Natural killer cell treated with Interleukin-12 subunit alpha and Interleukin-12 subunit beta and Interleukin-15 and Interleukin-18, amount 100 ng/mL, for 72 hours (primary cell): ENCODE data around the gene CDC5L. TPM values are rescaled to one million over a fixed set of nuclear protein-coding genes. Genes with fewer than 3 reads are reported as not detected.

ENCODE experiments used
- ATAC-seq, 2 donors: fragments of 150-1000 bp; cut with Tn5 transposase in 1 of 2; sonication (Bioruptor Pico), chemical (Tn5 transposase) in 1 of 2; 2 replicates each; pipeline ENCODE4 v1.10.0; 2021
- DNase-seq: peaks from one replicate; pipeline ENCODE4 v3.0.0; 2022; ENCODE audit warnings: low spot score
- H3K27ac Mint-ChIP-seq, 2 donors: 1 replicate in 1 of 2; 2 replicates in 1 of 2; pipeline ENCODE4 v1.8.0; 2022; ENCODE audit warnings: mixed read lengths in 2 of 2, mild to moderate bottlenecking in 1 of 2, moderate library complexity in 1 of 2
- H3K27me3 Mint-ChIP-seq, 2 donors: 1 replicate in 1 of 2; 2 replicates in 1 of 2; pipeline ENCODE4 v1.8.0; 2022; ENCODE audit warnings: mixed read lengths in 2 of 2
- H3K36me3 Mint-ChIP-seq: one replicate; pipeline ENCODE4 v1.8.0; 2022; ENCODE audit warnings: mixed read lengths
- H3K4me1 Mint-ChIP-seq, 2 donors: 1 replicate in 1 of 2; 2 replicates in 1 of 2; pipeline ENCODE4 v1.8.0; 2022; ENCODE audit warnings: low read depth in 2 of 2, mixed read lengths in 2 of 2, mild to moderate bottlenecking in 1 of 2
- H3K4me3 Mint-ChIP-seq: one replicate; pipeline ENCODE4 v1.8.0; 2022; ENCODE audit warnings: mixed read lengths
- H3K9me3 Mint-ChIP-seq: 2 replicates; pipeline ENCODE4 v1.8.0; 2022; ENCODE audit warnings: mixed read lengths
- total RNA-seq, 2 donors: library from RNA; stranded (reverse); gene quantifications; one replicate each; pipeline ENCODE4 v1.2.3, GENCODE V29; 2022

CDC5L gene
- total RNA-seq, 2 donors from 2014 or later: 21.6 to 22.6 TPM

GRCh38 chr6:44487002-44487401 lies 99.5 kb downstream of the CDC5L start:
- Mint-ChIP-seq H3K27me3 (peaks cover 18 to 38% of the 10 kb centered on the region in 2 donors), H3K4me3 (no peak overlapping the region), H3K4me1 (no peaks in the 10 kb centered on the region), H3K9me3 (no peaks in the 10 kb centered on the region), H3K36me3 (no peaks in the 10 kb centered on the region), H3K27ac (no peak overlapping the region)
- DNase-seq (no peak), ATAC-seq (no peak)

DNA sequence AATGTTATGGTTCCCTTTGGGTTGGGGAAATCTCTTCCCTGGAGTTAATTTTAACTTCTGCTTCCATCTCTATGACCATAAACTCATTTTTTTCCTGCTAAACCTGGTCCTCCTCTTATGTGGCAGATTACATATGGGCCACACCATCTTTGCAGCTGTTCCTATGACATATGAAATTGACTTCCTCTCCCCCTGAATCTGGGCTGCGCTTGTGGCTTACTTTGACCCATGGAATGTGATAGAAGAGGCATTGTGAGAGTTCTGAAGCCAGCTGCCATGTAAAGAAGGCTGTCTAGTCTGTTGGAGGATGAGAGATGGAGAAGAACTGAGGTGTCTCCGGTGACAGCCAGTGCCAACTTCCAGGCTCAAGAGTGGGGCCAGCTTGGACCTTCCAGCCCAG lies 100.1 kb downstream of the CDC5L start:
- H3K36me3 Mint-ChIP-seq: no peaks in the 10 kb centered on the region
- ATAC-seq (no peak), DNase-seq (no peak)
- no peak overlapping the region for H3K27ac Mint-ChIP-seq
- H3K4me3 Mint-ChIP-seq: no peak overlapping the region
- H3K9me3 Mint-ChIP-seq: no peaks in the 10 kb centered on the region
- peaks cover 14 to 34% of the 10 kb centered on the region in 2 donors for H3K27me3 Mint-ChIP-seq
- no peaks in the 10 kb centered on the region for H3K4me1 Mint-ChIP-seq

GRCh38 chr6:44489910-44490604 lies 102.6 kb downstream of the CDC5L start:
- DNase-seq (no peak), ATAC-seq (peak in 1 of 2 donors; percentile 16)
- Mint-ChIP-seq H3K4me3 (no peak overlapping the region), H3K27ac (no peak overlapping the region), H3K36me3 (no peaks in the 10 kb centered on the region), H3K9me3 (no peaks in the 10 kb centered on the region), H3K27me3 (peaks cover 21 to 41% of the 10 kb centered on the region in 2 donors), H3K4me1 (no peaks in the 10 kb centered on the region)

GRCh38 chr6:44493132-44493531 lies 105.6 kb downstream of the CDC5L start:
- Mint-ChIP-seq H3K27me3 (peaks cover 14 to 21% of the 10 kb centered on the region in 2 donors), H3K27ac (no peak overlapping the region), H3K9me3 (no peaks in the 10 kb centered on the region)

GRCh38 chr6:44493593-44493992 lies 106.1 kb downstream of the CDC5L start:
- H3K27me3 Mint-ChIP-seq: peaks cover 11 to 16% of the 10 kb centered on the region in 2 donors
- H3K4me3 Mint-ChIP-seq: no peak overlapping the region
- H3K9me3 Mint-ChIP-seq: no peaks in the 10 kb centered on the region

More at GRCh38 chr6:44493132-44493531, 105.6 kb downstream of the CDC5L start:
- Mint-ChIP-seq H3K36me3 (no peaks in the 10 kb centered on the region), H3K4me3 (no peak overlapping the region), H3K4me1 (no peaks in the 10 kb centered on the region)
- DNase-seq: no peak
- ATAC-seq: no peak

GRCh38 chr6:44494011-44494501 lies 106.5 kb downstream of the CDC5L start:
- H3K9me3 Mint-ChIP-seq: no peaks in the 10 kb centered on the region
- ATAC-seq (no peak), DNase-seq (no peak)
- no peaks in the 10 kb centered on the region for H3K36me3 Mint-ChIP-seq
- H3K4me1 Mint-ChIP-seq: no peaks in the 10 kb centered on the region
- no peak overlapping the region for H3K27ac Mint-ChIP-seq
- H3K4me3 Mint-ChIP-seq: no peak overlapping the region
- peaks cover 8 to 12% of the 10 kb centered on the region in 2 donors for H3K27me3 Mint-ChIP-seq

More at GRCh38 chr6:44493593-44493992, 106.1 kb downstream of the CDC5L start:
- no peak for DNase-seq
- H3K36me3 Mint-ChIP-seq: no peaks in the 10 kb centered on the region
- ATAC-seq: no peak
- H3K27ac Mint-ChIP-seq: no peak overlapping the region
- H3K4me1 Mint-ChIP-seq: no peaks in the 10 kb centered on the region

- Mint-ChIP-seq H3K4me1 (no peaks in the 10 kb centered on the region), H3K9me3 (no peaks in the 10 kb centered on the region)
Observed at GRCh38 chr6:44495036-44495901, 107.8 kb downstream of the CDC5L start.

GRCh38 chr6:44496665-44497369 lies 109.3 kb downstream of the CDC5L start:
- DNase-seq (no peak), ATAC-seq (no peak)
- Mint-ChIP-seq H3K36me3 (no peaks in the 10 kb centered on the region), H3K9me3 (no peaks in the 10 kb centered on the region), H3K4me3 (no peak overlapping the region), H3K27me3 (peaks cover 10 to 16% of the 10 kb centered on the region in 2 donors), H3K4me1 (no peaks in the 10 kb centered on the region), H3K27ac (no peak overlapping the region)

More at GRCh38 chr6:44495036-44495901, 107.8 kb downstream of the CDC5L start:
- Mint-ChIP-seq H3K27ac (no peak overlapping the region), H3K27me3 (peaks cover 7 to 8% of the 10 kb centered on the region in 2 donors), H3K36me3 (no peaks in the 10 kb centered on the region), H3K4me3 (no peak overlapping the region)
- no peak for DNase-seq
- ATAC-seq: no peak

- H3K27me3 Mint-ChIP-seq: peaks cover 11 to 16% of the 10 kb centered on the region in 2 donors
- no peaks in the 10 kb centered on the region for H3K36me3 Mint-ChIP-seq
- ATAC-seq (no peak), DNase-seq (no peak)
- no peaks in the 10 kb centered on the region for H3K9me3 Mint-ChIP-seq
- no peak overlapping the region for H3K4me3 Mint-ChIP-seq
- H3K4me1 Mint-ChIP-seq: no peaks in the 10 kb centered on the region
- H3K27ac Mint-ChIP-seq: no peak overlapping the region
Observed at GRCh38 chr6:44497807-44498206, 110.3 kb downstream of the CDC5L start.

DNA sequence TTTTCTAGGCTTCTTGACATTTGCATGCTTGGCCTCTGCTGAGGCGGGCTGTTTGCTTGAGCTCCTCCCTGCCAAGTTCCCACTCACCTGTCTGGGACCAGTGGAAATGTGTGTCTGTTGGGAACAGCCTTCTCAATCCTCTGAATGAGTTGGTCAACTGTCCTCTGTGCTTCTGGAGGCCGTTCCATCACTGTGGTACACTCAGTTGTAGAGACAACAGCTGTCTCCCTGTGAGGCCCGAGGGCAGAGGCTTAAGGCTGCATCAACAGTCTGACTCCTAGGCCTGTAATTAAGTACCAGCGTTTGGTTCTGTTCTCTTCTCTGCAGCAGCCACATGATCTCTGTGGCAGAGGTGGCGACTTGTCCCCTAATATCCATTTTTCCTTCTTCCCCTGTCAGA lies 110.9 kb downstream of the CDC5L start:
- no peak for ATAC-seq
- no peaks in the 10 kb centered on the region for H3K36me3 Mint-ChIP-seq
- DNase-seq: no peak
- no peak overlapping the region for H3K27ac Mint-ChIP-seq
- no peaks in the 10 kb centered on the region for H3K4me1 Mint-ChIP-seq
- H3K9me3 Mint-ChIP-seq: no peaks in the 10 kb centered on the region
- H3K4me3 Mint-ChIP-seq: no peak overlapping the region
- H3K27me3 Mint-ChIP-seq: peaks cover 12 to 16% of the 10 kb centered on the region in 2 donors

DNA sequence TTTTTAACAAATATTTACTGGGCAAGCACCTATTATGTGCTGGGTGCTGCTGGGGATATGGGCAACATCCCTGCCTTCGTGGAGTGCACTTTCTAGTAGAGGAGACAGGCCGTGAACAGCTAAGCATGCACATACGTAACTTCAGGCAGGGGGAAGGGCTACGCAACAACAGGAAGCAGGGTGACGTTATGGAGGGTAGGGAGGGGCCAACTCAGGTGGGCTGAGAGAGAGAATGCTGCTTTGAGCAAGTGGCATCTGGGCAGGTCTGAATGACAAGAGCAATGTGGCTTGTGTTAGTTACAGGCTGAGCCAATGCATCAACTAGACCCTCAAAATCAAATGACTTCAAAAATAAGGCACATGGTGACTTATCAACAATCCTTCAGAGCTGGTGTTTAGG lies 112.1 kb downstream of the CDC5L start:
- Mint-ChIP-seq H3K27ac (no peak overlapping the region), H3K36me3 (no peaks in the 10 kb centered on the region), H3K27me3 (peaks cover 10 to 12% of the 10 kb centered on the region in 2 donors), H3K9me3 (no peaks in the 10 kb centered on the region), H3K4me1 (no peaks in the 10 kb centered on the region), H3K4me3 (no peak overlapping the region)
- no peak for DNase-seq
- no peak for ATAC-seq
